Measurements from ENCODE around the gene ZC3H7B. TPM values are rescaled to one million over a fixed set of nuclear protein-coding genes. Genes with fewer than 3 reads are reported as not detected.

ZC3H7B gene
- total and polyA plus RNA-seq, 2 experiments from 2014 or later, result 5.7 to 61.5 TPM

DNA sequence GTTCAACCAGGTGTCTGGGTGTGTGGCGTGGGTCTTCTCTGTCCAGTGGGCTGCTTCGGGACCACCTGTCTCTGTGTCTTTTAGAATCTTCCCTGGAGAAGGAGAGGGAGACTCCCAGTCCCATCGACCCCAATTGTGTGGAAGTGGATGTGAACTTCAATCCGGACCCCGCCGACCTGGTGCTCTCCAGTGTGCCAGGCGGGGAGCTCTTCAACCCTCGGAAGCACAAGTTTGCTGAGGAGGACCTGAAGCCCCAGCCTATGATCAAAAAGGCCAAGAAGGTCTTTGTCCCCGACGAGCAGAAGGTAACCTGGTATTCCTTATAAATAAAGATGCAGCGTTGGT lies 92.7 kb downstream of the ZC3H7B start:
- Histone ChIP-seq H4K20me1 (replicated peaks; ENCODE audit: insufficient read depth) (no peaks in the 10 kb centered on the region), H3K4me1 (ENCODE audit: insufficient read depth) (no peaks in the 10 kb centered on the region), H3K27ac (ENCODE audit: low read depth) (no peak overlapping the region)

More for the DNA sequence above, 92.7 kb downstream of the ZC3H7B start:
- Mint-ChIP-seq H3K36me3 (ENCODE audit: low read depth) (peaks cover 23% of the 10 kb centered on the region), H3K9me3 (no peaks in the 10 kb centered on the region), H3K4me3 (no peak overlapping the region), H3K27me3 (ENCODE audit: insufficient read depth, low read depth, poor library complexity) (peaks cover 1% of the 10 kb centered on the region), H3K27ac (no peak overlapping the region; the same call in 1 of the 2 replicates), H3K4me1 (0 out of 3 replicates have a peak, but pooled peaks cover 3% of the 10 kb centered on the region)
- no peak for ATAC-seq
- Histone ChIP-seq H3K9me2 (ENCODE audit: insufficient read depth) (no peaks in the 10 kb centered on the region), H2AFZ (no peak overlapping the region), H3K36me3 (ENCODE audit: insufficient read depth) (no peaks in the 10 kb centered on the region), H3F3A (replicated peaks; ENCODE audit: low read depth) (no peaks in the 10 kb centered on the region), H3K79me2 (replicated peaks; ENCODE audit: insufficient read depth) (no peaks in the 10 kb centered on the region), H3K4me2 (no peak overlapping the region), H3K27me3 (ENCODE audit: insufficient read depth) (no peaks in the 10 kb centered on the region), H3K4me3 (no peak overlapping the region)
- DNase-seq (ENCODE audit: low spot score), result no peak
- TF ChIP-seq EZH2 (IDR thresholded peaks at IDR 0.05; ENCODE audit: low read depth, unreplicated experiment) (no peak), STAT1 (IDR thresholded peaks at IDR 0.05; ENCODE audit: unreplicated experiment) (no peak), ZNF462 (CRISPR knock-in tag; IDR thresholded peaks at IDR 0.05) (no peak), EZH2phosphoT487 (IDR thresholded peaks at IDR 0.05; ENCODE audit: unreplicated experiment) (no peak), ZNF331 (CRISPR knock-in tag; IDR thresholded peaks at IDR 0.05; ENCODE audit: low read depth) (no peak), ZNF114 (CRISPR knock-in tag; IDR thresholded peaks at IDR 0.05) (no peak), NANOG (IDR thresholded peaks at IDR 0.05; ENCODE audit: borderline replicate concordance) (no peak), CREB1 (CRISPR knock-in tag; IDR thresholded peaks at IDR 0.05; ENCODE audit: low read depth) (no peak), JUNB (IDR thresholded peaks at IDR 0.05; ENCODE audit: unreplicated experiment) (no peak), ETS1 (IDR thresholded peaks at IDR 0.05) (no peak), CTCF (conservative IDR thresholded peaks at IDR 0.05; ENCODE audit: low read depth in 2 of 2) (no peak), POLR2AphosphoS5 (IDR thresholded peaks at IDR 0.05; ENCODE audit: low read depth) (no peak)
- TF ChIP-seq, protein P1, sequence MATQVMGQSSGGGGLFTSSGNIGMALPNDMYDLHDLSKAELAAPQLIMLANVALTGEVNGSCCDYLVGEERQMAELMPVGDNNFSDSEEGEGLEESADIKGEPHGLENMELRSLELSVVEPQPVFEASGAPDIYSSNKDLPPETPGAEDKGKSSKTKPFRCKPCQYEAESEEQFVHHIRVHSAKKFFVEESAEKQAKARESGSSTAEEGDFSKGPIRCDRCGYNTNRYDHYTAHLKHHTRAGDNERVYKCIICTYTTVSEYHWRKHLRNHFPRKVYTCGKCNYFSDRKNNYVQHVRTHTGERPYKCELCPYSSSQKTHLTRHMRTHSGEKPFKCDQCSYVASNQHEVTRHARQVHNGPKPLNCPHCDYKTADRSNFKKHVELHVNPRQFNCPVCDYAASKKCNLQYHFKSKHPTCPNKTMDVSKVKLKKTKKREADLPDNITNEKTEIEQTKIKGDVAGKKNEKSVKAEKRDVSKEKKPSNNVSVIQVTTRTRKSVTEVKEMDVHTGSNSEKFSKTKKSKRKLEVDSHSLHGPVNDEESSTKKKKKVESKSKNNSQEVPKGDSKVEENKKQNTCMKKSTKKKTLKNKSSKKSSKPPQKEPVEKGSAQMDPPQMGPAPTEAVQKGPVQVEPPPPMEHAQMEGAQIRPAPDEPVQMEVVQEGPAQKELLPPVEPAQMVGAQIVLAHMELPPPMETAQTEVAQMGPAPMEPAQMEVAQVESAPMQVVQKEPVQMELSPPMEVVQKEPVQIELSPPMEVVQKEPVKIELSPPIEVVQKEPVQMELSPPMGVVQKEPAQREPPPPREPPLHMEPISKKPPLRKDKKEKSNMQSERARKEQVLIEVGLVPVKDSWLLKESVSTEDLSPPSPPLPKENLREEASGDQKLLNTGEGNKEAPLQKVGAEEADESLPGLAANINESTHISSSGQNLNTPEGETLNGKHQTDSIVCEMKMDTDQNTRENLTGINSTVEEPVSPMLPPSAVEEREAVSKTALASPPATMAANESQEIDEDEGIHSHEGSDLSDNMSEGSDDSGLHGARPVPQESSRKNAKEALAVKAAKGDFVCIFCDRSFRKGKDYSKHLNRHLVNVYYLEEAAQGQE (IDR thresholded peaks at IDR 0.05; ENCODE audit: unreplicated experiment), result no peak
